IPS-18a (cell line): ENCODE data around the gene SSC5D.
"Not testable (repeated sequence)": the region's sequence is repeated elsewhere in the genome, so short reads cannot be mapped to it uniquely, and the experiment has no call there.

Experiments used
- H3K27ac ChIP-seq: one replicate; pipeline ENCODE4 v1.5.1; 2013; ENCODE audit warnings: low read length
- H3K27me3 ChIP-seq: one replicate; pipeline ENCODE4 v1.6.1; 2013; ENCODE audit warnings: mild to moderate bottlenecking, low read length; ENCODE audit not compliant: control insufficient read depth, insufficient read depth
- H3K36me3 ChIP-seq: one replicate; pipeline ENCODE4 v1.6.1; 2013; ENCODE audit warnings: low read depth, low read length; ENCODE audit not compliant: control insufficient read depth
- H3K4me1 ChIP-seq: one replicate; pipeline ENCODE4 v1.6.1; 2013; ENCODE audit warnings: low read depth, low read length; ENCODE audit not compliant: control insufficient read depth
- H3K4me3 ChIP-seq: one replicate; pipeline ENCODE4 v1.5.1; 2013; ENCODE audit warnings: low read length
- H3K9ac ChIP-seq: one replicate; pipeline ENCODE4 v1.6.1; 2013; ENCODE audit warnings: mild to moderate bottlenecking, low read length, moderate library complexity
- H3K9me3 ChIP-seq: one replicate; pipeline ENCODE4 v1.6.1; 2013; ENCODE audit warnings: low read depth, low read length; ENCODE audit not compliant: control insufficient read depth

Gene SSC5D

GRCh38 chr19:55447421-55448174 lies 40.6 kb upstream of the SSC5D start:
- no peaks in the 10 kb centered on the region for H3K9me3 ChIP-seq
- no peak overlapping the region for H3K27ac ChIP-seq
- H3K4me1 ChIP-seq: no peaks in the 10 kb centered on the region
- peaks cover 100% of the 10 kb centered on the region for H3K27me3 ChIP-seq
- no peaks in the 10 kb centered on the region for H3K36me3 ChIP-seq
- H3K4me3 ChIP-seq: no peak overlapping the region
- H3K9ac ChIP-seq: no peak overlapping the region

GRCh38 chr19:55448175-55448490 lies 40.1 kb upstream of the SSC5D start:
- H3K27ac ChIP-seq, H3K9ac ChIP-seq, H3K9me3 ChIP-seq, H3K4me3 ChIP-seq, H3K36me3 ChIP-seq, H3K4me1 ChIP-seq: not testable (repeated sequence)
- H3K27me3 ChIP-seq: peaks cover 95% of the 10 kb centered on the region

- H3K27me3 ChIP-seq: peaks cover 81% of the 10 kb centered on the region
- H3K9me3 ChIP-seq: no peaks in the 10 kb centered on the region
- no peak overlapping the region for H3K9ac ChIP-seq
- no peaks in the 10 kb centered on the region for H3K4me1 ChIP-seq
- no peak overlapping the region for H3K4me3 ChIP-seq
- H3K36me3 ChIP-seq: no peaks in the 10 kb centered on the region
- no peak overlapping the region for H3K27ac ChIP-seq
Measured at GRCh38 chr19:55449469-55449868, 38.8 kb upstream of the SSC5D start.

DNA sequence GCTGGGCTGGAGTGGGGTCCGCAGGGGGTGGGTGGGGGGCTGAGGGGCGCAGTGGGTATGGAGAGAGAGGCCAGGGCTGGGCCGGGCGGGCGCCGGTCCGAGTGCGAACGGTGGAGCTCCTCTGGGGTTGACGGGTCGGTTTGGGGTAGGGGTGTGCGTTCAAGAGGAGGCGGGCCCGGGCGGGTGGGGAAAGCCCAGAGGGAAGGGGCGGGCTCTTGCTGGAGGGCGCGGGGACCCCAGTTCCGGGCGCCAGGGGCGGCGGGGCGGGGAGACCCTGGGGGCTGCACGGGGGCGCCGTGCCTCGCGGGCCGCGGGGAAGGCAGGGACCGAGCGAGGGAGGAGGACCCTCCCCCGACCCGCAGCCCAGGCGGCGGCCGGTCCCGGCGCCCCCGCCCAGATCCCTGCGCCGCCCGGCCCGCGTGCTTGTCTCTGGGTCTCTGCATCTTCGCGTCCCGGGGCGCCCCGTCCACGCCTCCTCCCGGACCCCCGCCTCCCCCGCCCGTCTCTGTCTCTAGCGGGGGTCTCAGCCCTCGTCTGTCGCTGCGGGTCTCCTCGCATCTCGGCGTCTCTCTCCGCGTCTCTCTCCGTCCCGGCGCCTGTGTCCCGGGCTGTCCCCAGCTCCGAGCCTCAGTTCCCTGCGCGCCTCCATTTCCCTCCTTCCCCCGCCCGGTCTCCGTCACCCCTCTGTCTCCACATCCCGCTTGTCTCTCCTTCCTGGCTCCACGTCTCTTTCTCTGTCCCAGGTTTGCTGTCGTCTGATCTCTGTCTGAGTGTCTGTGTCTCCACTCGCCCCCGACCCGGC lies 36.9 kb upstream of the SSC5D start:
- Histone ChIP-seq H3K27me3 (peaks cover 62% of the 10 kb centered on the region), H3K9me3 (no peaks in the 10 kb centered on the region), H3K36me3 (no peaks in the 10 kb centered on the region), H3K27ac (no peak overlapping the region), H3K9ac (no peak overlapping the region), H3K4me3 (peak overlapping the region; percentile 30), H3K4me1 (no peaks in the 10 kb centered on the region)

- H3K9me3 ChIP-seq: no peaks in the 10 kb centered on the region
- H3K36me3 ChIP-seq: no peaks in the 10 kb centered on the region
- H3K4me1 ChIP-seq: no peaks in the 10 kb centered on the region
- no peak overlapping the region for H3K27ac ChIP-seq
- peak overlapping the region; percentile 39 for H3K4me3 ChIP-seq
- peak overlapping the region; percentile 28 for H3K9ac ChIP-seq
- H3K27me3 ChIP-seq: peaks cover 54% of the 10 kb centered on the region
Measured at GRCh38 chr19:55451965-55452748, 36.1 kb upstream of the SSC5D start.

- no peaks in the 10 kb centered on the region for H3K36me3 ChIP-seq
- H3K4me3 ChIP-seq: peak overlapping the region; percentile 39
- H3K9ac ChIP-seq: no peak overlapping the region
- H3K4me1 ChIP-seq: no peaks in the 10 kb centered on the region
- no peaks in the 10 kb centered on the region for H3K9me3 ChIP-seq
- H3K27me3 ChIP-seq: peaks cover 48% of the 10 kb centered on the region
- no peak overlapping the region for H3K27ac ChIP-seq
Measured at GRCh38 chr19:55452749-55453346, 35.4 kb upstream of the SSC5D start.

GRCh38 chr19:55453511-55454260 lies 34.5 kb upstream of the SSC5D start:
- H3K27me3 ChIP-seq: peaks cover 39% of the 10 kb centered on the region
- H3K4me3 ChIP-seq: no peak overlapping the region
- no peaks in the 10 kb centered on the region for H3K9me3 ChIP-seq
- H3K9ac ChIP-seq: no peak overlapping the region
- no peak overlapping the region for H3K27ac ChIP-seq
- no peaks in the 10 kb centered on the region for H3K4me1 ChIP-seq
- no peaks in the 10 kb centered on the region for H3K36me3 ChIP-seq

- no peaks in the 10 kb centered on the region for H3K36me3 ChIP-seq
- no peak overlapping the region for H3K27ac ChIP-seq
- H3K9ac ChIP-seq: no peak overlapping the region
- peaks cover 28% of the 10 kb centered on the region for H3K27me3 ChIP-seq
- H3K4me3 ChIP-seq: no peak overlapping the region
- no peaks in the 10 kb centered on the region for H3K9me3 ChIP-seq
- no peaks in the 10 kb centered on the region for H3K4me1 ChIP-seq
Measured at GRCh38 chr19:55454787-55455243, 33.4 kb upstream of the SSC5D start.

DNA sequence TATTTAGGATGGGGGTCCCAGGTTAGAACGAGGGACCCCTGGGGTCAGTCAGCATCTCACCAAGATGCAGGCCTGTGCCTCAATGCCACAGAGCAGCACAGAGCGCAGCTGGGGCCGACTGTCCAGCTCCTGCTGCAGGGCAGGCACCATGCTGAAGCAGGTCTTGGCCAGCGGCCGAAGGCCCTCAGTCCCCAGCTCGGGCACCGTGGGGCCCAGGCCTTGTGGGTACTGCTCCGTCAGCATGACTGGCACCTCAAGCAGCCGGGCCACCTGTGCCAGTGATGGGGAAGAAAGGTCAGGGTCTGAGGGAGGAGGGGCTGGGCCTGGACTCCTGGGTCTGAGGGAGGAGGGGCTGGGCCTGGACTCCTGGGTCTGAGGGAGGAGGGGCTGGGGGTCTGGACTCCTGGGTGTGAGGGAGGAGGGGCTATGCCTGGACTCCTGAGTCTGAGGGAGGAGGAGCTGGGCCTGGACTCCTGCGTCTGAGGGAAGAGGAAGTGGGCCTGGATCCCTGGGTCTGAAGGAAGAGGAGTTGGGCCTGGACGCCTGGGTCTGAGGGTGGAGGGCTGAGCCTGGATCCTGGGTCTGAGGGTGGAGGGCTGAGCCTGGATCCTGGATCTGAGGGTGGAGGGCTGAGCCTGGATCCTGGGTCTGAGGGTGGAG lies 32.5 kb upstream of the SSC5D start:
- H3K9ac ChIP-seq: no peak overlapping the region
- no peak overlapping the region for H3K4me3 ChIP-seq
- peaks cover 5% of the 10 kb centered on the region for H3K4me1 ChIP-seq

DNA sequence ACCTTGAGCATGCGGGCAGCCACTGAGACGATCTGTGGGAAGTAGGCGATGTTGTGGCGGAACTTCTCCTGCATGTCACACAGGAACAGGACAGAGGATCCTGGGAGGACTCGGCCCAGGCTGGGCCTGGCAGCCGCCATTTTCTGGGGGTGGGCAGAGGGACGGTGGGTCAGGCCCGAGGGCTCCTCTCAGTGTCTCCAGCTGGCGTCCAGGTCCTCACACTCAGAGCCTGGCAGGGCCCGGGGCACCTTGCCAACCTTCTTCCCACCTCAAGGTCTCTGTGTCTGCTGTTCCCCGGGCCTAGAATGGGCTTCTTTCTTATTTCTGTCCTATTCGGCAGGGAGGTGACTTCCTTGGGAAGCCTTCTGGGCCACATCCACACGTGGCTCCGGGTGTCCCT lies 31.9 kb upstream of the SSC5D start:
- peaks cover 13% of the 10 kb centered on the region for H3K27me3 ChIP-seq
- H3K9me3 ChIP-seq: no peaks in the 10 kb centered on the region
- H3K4me3 ChIP-seq: no peak overlapping the region
- H3K27ac ChIP-seq: no peak overlapping the region
- no peaks in the 10 kb centered on the region for H3K36me3 ChIP-seq
- no peak overlapping the region for H3K9ac ChIP-seq
- H3K4me1 ChIP-seq: peaks cover 5% of the 10 kb centered on the region

More for the DNA sequence above, 32.5 kb upstream of the SSC5D start:
- Histone ChIP-seq H3K36me3 (no peaks in the 10 kb centered on the region), H3K27ac (no peak overlapping the region), H3K27me3 (peaks cover 19% of the 10 kb centered on the region), H3K9me3 (no peaks in the 10 kb centered on the region)
